ENCODE measurements around the gene CEACAM18. TPM values are rescaled to one million over a fixed set of nuclear protein-coding genes. Genes with fewer than 3 reads are reported as not detected.

The CEACAM18 gene
- total and polyA plus RNA-seq, 2 experiments from 2014 or later: 0.19 TPM; not detected in 1

- Histone ChIP-seq H3K9me2 (replicated peaks; ENCODE audit: insufficient read depth) (no peaks in the 10 kb centered on the region), H3K9me3 (ENCODE audit: low read depth) (no peaks in the 10 kb centered on the region), H3K4me2 (no peak overlapping the region), H3K79me2 (no peaks in the 10 kb centered on the region), H3K4me1 (ENCODE audit: insufficient read depth) (no peaks in the 10 kb centered on the region), H3K4me3 (no peak overlapping the region), H2AFZ (no peak overlapping the region), H3K27ac (no peak overlapping the region), H3K36me3 (replicated peaks; ENCODE audit: insufficient read depth, low read depth) (no peaks in the 10 kb centered on the region), H4K20me1 (ENCODE audit: insufficient read depth, poor library complexity, severe bottlenecking) (no peaks in the 10 kb centered on the region), H3K27me3 (no peaks in the 10 kb centered on the region)
- DNase-seq (ENCODE audit: low spot score): no peak
- 77% methylated on average over 8 of the region's 8 CpGs for WGBS (ENCODE audit: low lambda C conversion rate, missing lambda C conversion rate)
- TF ChIP-seq CTCF (IDR thresholded peaks at IDR 0.05; ENCODE audit: poor library complexity): no peak
- TF ChIP-seq EZH2phosphoT487 (IDR thresholded peaks at IDR 0.05; ENCODE audit: low read depth, severe bottlenecking, unreplicated experiment): no peak
- TF ChIP-seq EZH2 (IDR thresholded peaks at IDR 0.05; ENCODE audit: borderline replicate concordance): no peak
Observed at GRCh38 chr19:51530616-51531015, 52.3 kb downstream of the CEACAM18 start.

- Histone ChIP-seq H3K79me2 (no peaks in the 10 kb centered on the region), H2AFZ (no peak within 1 kb of the TSS), H4K20me1 (ENCODE audit: insufficient read depth, poor library complexity, severe bottlenecking) (no peaks in the 10 kb centered on the region), H3K27me3 (no peaks in the 10 kb centered on the region), H3K9me2 (replicated peaks; ENCODE audit: insufficient read depth) (no peaks in the 10 kb centered on the region), H3K9me3 (ENCODE audit: low read depth) (no peaks in the 10 kb centered on the region), H3K4me2 (no peak within 1 kb of the TSS), H3K36me3 (replicated peaks; ENCODE audit: insufficient read depth, low read depth) (no peaks in the 10 kb centered on the region), H3K27ac (no peak within 1 kb of the TSS), H3K4me3 (no peak within 1 kb of the TSS), H3K4me1 (ENCODE audit: insufficient read depth) (no peaks in the 10 kb centered on the region)
- DNase-seq (ENCODE audit: low spot score): no peak
- WGBS (ENCODE audit: low lambda C conversion rate, missing lambda C conversion rate): 75% methylated on average over 21 of the region's 25 CpGs
- TF ChIP-seq EZH2 (IDR thresholded peaks at IDR 0.05; ENCODE audit: borderline replicate concordance): no peak
- no peak for TF ChIP-seq EZH2phosphoT487 (IDR thresholded peaks at IDR 0.05; ENCODE audit: low read depth, severe bottlenecking, unreplicated experiment)
- no peak for TF ChIP-seq CTCF (IDR thresholded peaks at IDR 0.05; ENCODE audit: poor library complexity)
Observed at GRCh38 chr19:51531349-51532315, 53.3 kb downstream of the CEACAM18 start, which contains the start of gene SIGLEC6. SIGLEC6 (minus strand) TSS chr19:51531670; CDS start chr19:51531648, 22 bp downstream.

GRCh38 chr19:51535535-51535934 lies 57.2 kb downstream of the CEACAM18 start:
- no peak overlapping the region for H3K4me3 ChIP-seq
- WGBS (ENCODE audit: low lambda C conversion rate, missing lambda C conversion rate): 80% methylated on average over 1 of the region's 1 CpG
- H3K36me3 ChIP-seq (replicated peaks; ENCODE audit: insufficient read depth, low read depth): no peaks in the 10 kb centered on the region
- H3K27me3 ChIP-seq: no peaks in the 10 kb centered on the region
- DNase-seq (ENCODE audit: low spot score): no peak
- H3K79me2 ChIP-seq: no peaks in the 10 kb centered on the region
- H3K27ac ChIP-seq: no peak overlapping the region
- H3K4me1 ChIP-seq (ENCODE audit: insufficient read depth): no peaks in the 10 kb centered on the region
- H4K20me1 ChIP-seq (ENCODE audit: insufficient read depth, poor library complexity, severe bottlenecking): no peaks in the 10 kb centered on the region
- no peaks in the 10 kb centered on the region for H3K9me2 ChIP-seq (replicated peaks; ENCODE audit: insufficient read depth)
- H3K9me3 ChIP-seq (ENCODE audit: low read depth): no peaks in the 10 kb centered on the region
- TF ChIP-seq CTCF (IDR thresholded peaks at IDR 0.05; ENCODE audit: poor library complexity) (no peak), EZH2phosphoT487 (IDR thresholded peaks at IDR 0.05; ENCODE audit: low read depth, severe bottlenecking, unreplicated experiment) (no peak), EZH2 (IDR thresholded peaks at IDR 0.05; ENCODE audit: borderline replicate concordance) (no peak)
- no peak overlapping the region for H3K4me2 ChIP-seq
- no peak overlapping the region for H2AFZ ChIP-seq

All from hepatocyte (in vitro differentiated cells).